IMR-90 (cell line): ENCODE data around the gene IRAK3. TPM values are rescaled to one million over a fixed set of nuclear protein-coding genes. Genes with fewer than 3 reads are reported as not detected.

Experiments
- ATAC-seq: fragments of 200-7000 bp; cut with Tn5 transposase; 2 replicates; pipeline ENCODE4 v1.9.1; 2020; ENCODE audit warnings: low read depth, mild to moderate bottlenecking, moderate library complexity
- BruUV-seq: library from RNA; stranded (reverse); fragments of 400-500 nt; replicated peaks from 2 replicates; lab custom pipeline; 2021; lab: Mats Ljungman, UMichigan
- CTCF ChIA-PET: fragments of 300-600 bp; formaldehyde crosslinking; extraction: SDS; loops from one replicate; lab custom pipeline; 2021; ENCODE audit warnings: antibody characterized with exemption; lab: Yijun Ruan, JAX
- POLR2A ChIA-PET: fragments of 300-600 bp; sonication (Branson Sonifier 250); formaldehyde crosslinking; loops from one replicate; lab custom pipeline; 2022; ENCODE audit warnings: antibody characterized with exemption; ENCODE audit not compliant: unreplicated experiment; lab: Charles Lee
- DNase-seq: peaks from one replicate; pipeline ENCODE4 v3.0.0; 2013
- H2AFZ ChIP-seq: replicated peaks from 2 replicates; pipeline ENCODE3; 2013; ENCODE audit warnings: low read length, mild to moderate bottlenecking; ENCODE audit not compliant: poor library complexity
- H2AK5ac ChIP-seq: 2 replicates; pipeline ENCODE4 v1.6.1; 2013; ENCODE audit warnings: low read depth, low read length, inconsistent platforms
- H2AK9ac ChIP-seq: replicated peaks from 2 replicates; pipeline ENCODE3; 2013; ENCODE audit warnings: mild to moderate bottlenecking, low read depth, low read length, moderate library complexity; ENCODE audit not compliant: poor library complexity
- H2BK120ac ChIP-seq: 2 replicates; pipeline ENCODE4 v1.6.1; 2013; ENCODE audit warnings: low read depth, low read length, inconsistent platforms
- H2BK15ac ChIP-seq: 3 replicates; pipeline ENCODE4 v1.6.1; 2013; ENCODE audit warnings: low read depth, low read length, inconsistent platforms
- H2BK20ac ChIP-seq: 2 replicates; pipeline ENCODE4 v1.6.1; 2013; ENCODE audit warnings: low read depth, mild to moderate bottlenecking, inconsistent platforms, low read length, moderate library complexity
- H2BK5ac ChIP-seq: 2 replicates; pipeline ENCODE4 v1.6.1; 2013; ENCODE audit warnings: mild to moderate bottlenecking, low read depth, low read length, inconsistent platforms; ENCODE audit not compliant: poor library complexity, severe bottlenecking
- H3K14ac ChIP-seq: replicated peaks from 2 replicates; pipeline ENCODE4 v1.6.1; 2013; ENCODE audit warnings: low read depth, low read length, inconsistent platforms
- H3K18ac ChIP-seq: 2 replicates; pipeline ENCODE4 v1.6.1; 2013; ENCODE audit warnings: low read depth, low read length, control low read depth
- H3K23ac ChIP-seq: 2 replicates; pipeline ENCODE4 v1.6.1; 2013; ENCODE audit warnings: low read depth, low read length, inconsistent platforms
- H3K27ac ChIP-seq: 2 replicates; pipeline ENCODE4 v1.5.1; 2013; ENCODE audit warnings: mild to moderate bottlenecking, control low read depth, low read length; ENCODE audit not compliant: insufficient read depth
- H3K27me3 ChIP-seq: 2 replicates; pipeline ENCODE4 v1.6.1; 2013; ENCODE audit warnings: low read length; ENCODE audit not compliant: control insufficient read depth, insufficient read depth
- H3K36me3 ChIP-seq: 2 replicates; pipeline ENCODE4 v1.6.1; 2013; ENCODE audit warnings: low read length, mixed read lengths; ENCODE audit not compliant: control insufficient read depth, insufficient read depth
- H3K4ac ChIP-seq: 2 replicates; pipeline ENCODE4 v1.6.1; 2013; ENCODE audit warnings: low read depth, low read length, inconsistent platforms
- H3K4me1 ChIP-seq: 2 replicates; pipeline ENCODE4 v1.6.1; 2013; ENCODE audit warnings: low read length, mixed read lengths; ENCODE audit not compliant: control insufficient read depth, insufficient read depth
- H3K4me2 ChIP-seq: 2 replicates; pipeline ENCODE4 v1.6.1; 2013; ENCODE audit warnings: low read depth, mild to moderate bottlenecking, control low read depth, low read length, moderate library complexity
- H3K4me3 ChIP-seq: 2 replicates; pipeline ENCODE4 v1.5.1; 2013; ENCODE audit warnings: low read depth, mild to moderate bottlenecking, control low read depth, low read length, moderate library complexity; ENCODE audit not compliant: insufficient read depth
- H3K56ac ChIP-seq: 2 replicates; pipeline ENCODE4 v1.6.1; 2013; ENCODE audit warnings: low read length, inconsistent platforms; ENCODE audit not compliant: insufficient read depth; ENCODE audit errors: extremely low read depth
- H3K79me1 ChIP-seq, 2 experiments: 2 replicates each; pipeline ENCODE4 v1.6.1; 2013; ENCODE audit warnings: low read length in 2 of 2, inconsistent platforms in 1 of 2, low read depth in 1 of 2
- H3K9ac ChIP-seq: 2 replicates; pipeline ENCODE4 v1.6.1; 2013; ENCODE audit warnings: low read depth, low read length, control low read depth
- H3K9me1 ChIP-seq: 2 replicates; pipeline ENCODE4 v1.6.1; 2013; ENCODE audit warnings: low read length, inconsistent platforms; ENCODE audit not compliant: insufficient read depth
- H3K9me3 ChIP-seq: 2 replicates; pipeline ENCODE4 v1.6.1; 2013; ENCODE audit warnings: low read length; ENCODE audit not compliant: control insufficient read depth, insufficient read depth
- H4K20me1 ChIP-seq: 2 replicates; pipeline ENCODE4 v1.6.1; 2013; ENCODE audit warnings: low read length, inconsistent platforms; ENCODE audit not compliant: insufficient read depth
- H4K5ac ChIP-seq: 2 replicates; pipeline ENCODE4 v1.6.1; 2013; ENCODE audit warnings: mild to moderate bottlenecking, low read depth, low read length, control low read depth
- H4K8ac ChIP-seq, 2 experiments: 2 replicates each; pipeline ENCODE4 v1.6.1; 2013; ENCODE audit warnings: low read depth in 2 of 2, low read length in 2 of 2, control low read depth in 1 of 2, inconsistent platforms in 1 of 2
- H4K91ac ChIP-seq: 2 replicates; pipeline ENCODE4 v1.6.1; 2013; ENCODE audit warnings: low read depth, low read length, inconsistent platforms; ENCODE audit not compliant: insufficient read depth
- BHLHE40 ChIP-seq: fragments of 150-350 bp; IDR thresholded peaks from 2 replicates; pipeline ENCODE4 v1.6.1; 2016; ENCODE audit warnings: mild to moderate bottlenecking, low read depth, low read length
- FOS ChIP-seq: fragments of 150-350 bp; IDR thresholded peaks from 2 replicates; pipeline ENCODE4 v1.6.1; 2016; ENCODE audit warnings: low read depth, low read length
- MAFK ChIP-seq: IDR thresholded peaks from 2 replicates; pipeline ENCODE4 v1.6.1; 2012; ENCODE audit warnings: low read depth, low read length, improper control_type of control experiment
- MAZ ChIP-seq: IDR thresholded peaks from 2 replicates; pipeline ENCODE4 v1.6.1; 2012; ENCODE audit warnings: low read depth, mild to moderate bottlenecking, low read length, improper control_type of control experiment, moderate library complexity, borderline replicate concordance
- MXI1 ChIP-seq: IDR thresholded peaks from 2 replicates; pipeline ENCODE4 v1.6.1; 2012; ENCODE audit warnings: low read depth, mild to moderate bottlenecking, low read length, moderate library complexity, borderline replicate concordance
- NFE2L2 ChIP-seq: fragments of 150-350 bp; IDR thresholded peaks from 2 replicates; pipeline ENCODE4 v1.6.1; 2016; ENCODE audit warnings: low read depth, mild to moderate bottlenecking, low read length
- POLR2A ChIP-seq: IDR thresholded peaks from 2 replicates; pipeline ENCODE4 v1.6.1; 2012; ENCODE audit warnings: mild to moderate bottlenecking, low read depth, low read length
- RFX5 ChIP-seq: IDR thresholded peaks from 2 replicates; pipeline ENCODE4 v1.8.0; 2012; ENCODE audit warnings: low read depth, mild to moderate bottlenecking, low read length, moderate library complexity
- SMC3 ChIP-seq: fragments of 150-350 bp; IDR thresholded peaks from 2 replicates; pipeline ENCODE4 v1.6.1; 2016; ENCODE audit warnings: low read depth, mild to moderate bottlenecking, antibody characterized with exemption, low read length, moderate library complexity
- USF2 ChIP-seq: fragments of 150-350 bp; IDR thresholded peaks from 2 replicates; pipeline ENCODE4 v1.6.1; 2017; ENCODE audit warnings: mild to moderate bottlenecking, antibody characterized with exemption, low read length, low read depth
- WGBS, 2 experiments: methylation state at CpG; one replicate each; pipeline versions ENCODE4 v1.1.5 to v1.1.7; 2013; ENCODE audit warnings: missing lambda C conversion rate in 2 of 2; ENCODE audit not compliant: insufficient read length in 1 of 2; ENCODE audit errors: extremely low coverage in 2 of 2; 5-methylcytosine and 5-hydroxymethylcytosine counted together
- dilution Hi-C: fragments of 300-500 bp; cut with HindIII; formaldehyde crosslinking; loops from one replicate; pipeline ENCODE4 v1.14.3; 2018; ENCODE audit warnings: low sequenced_read_pairs; ENCODE audit not compliant: unreplicated experiment
- in situ Hi-C: fragments of 300-500 bp; cut with MboI; formaldehyde crosslinking; loops from 3 replicates; pipeline ENCODE4 v1.14.3; 2019; ENCODE audit warnings: low sequenced_read_pairs, inconsistent platforms, mixed read lengths
- intact Hi-C: fragments of 100-400 bp; cut with micrococcal nuclease; formaldehyde crosslinking; loops from 2 replicates; pipeline ENCODE4 v1.10.0; 2022
- polyA plus RNA-seq, 3 experiments: library from polyadenylated mRNA; depleted of rRNA; stranded (reverse); fragments of >200 nt; gene quantifications; 2 replicates each; pipeline ENCODE4 v1.2.3, GENCODE V29; 2012; ENCODE audit warnings: low replicate concordance in 1 of 3
- total RNA-seq: library from RNA; depleted of rRNA; stranded (reverse); fragments of >200 nt; gene quantifications from 2 replicates; pipeline ENCODE4 v1.2.3, GENCODE V29; 2012

Gene IRAK3
- total and polyA plus RNA-seq, 2 of the 4 experiments (the other 2 are of a cell fraction), result 0.53 to 0.72 TPM

- Histone ChIP-seq H4K20me1 (no peaks in the 10 kb centered on the region), H3K27ac (no peak overlapping the region), H3K14ac (no peak overlapping the region), H4K5ac (no peak overlapping the region), H3K4me3 (no peak overlapping the region), H2BK5ac (no peak overlapping the region), H3K18ac (no peak overlapping the region), H4K91ac (no peak overlapping the region), H2BK15ac (no peak overlapping the region), H2BK20ac (no peak overlapping the region), H3K36me3 (no peaks in the 10 kb centered on the region), H3K56ac (no peak overlapping the region), H3K27me3 (peaks cover 7% of the 10 kb centered on the region), H3K4ac (no peak overlapping the region), H3K23ac (no peak overlapping the region), H2AK9ac (no peak overlapping the region), H3K79me1 (no peaks in the 10 kb centered on the region), H4K8ac (no peak overlapping the region), H3K4me1 (no peaks in the 10 kb centered on the region), H2AFZ (no peak overlapping the region), H2AK5ac (no peak overlapping the region), H3K9ac (no peak overlapping the region), H2BK120ac (no peak overlapping the region), H3K4me2 (no peak overlapping the region), H3K9me1 (no peaks in the 10 kb centered on the region), H3K9me3 (no peaks in the 10 kb centered on the region)
- BruUV-seq, result no TSS peak
- DNase-seq, result no peak
- dilution Hi-C loops (no loop called here), intact Hi-C loops (no loop called here), in situ Hi-C loops (no loop called here)
- ChIA-PET POLR2A (no interaction called here), CTCF (no interaction called here)
- ATAC-seq, result no peak
- no CpG with 5 or more reads among the region's 1 CpG for WGBS, 2 experiments
- TF ChIP-seq FOS (no peak), MXI1 (no peak), MAFK (no peak), NFE2L2 (no peak), USF2 (no peak), MAZ (no peak), SMC3 (no peak), RFX5 (no peak), BHLHE40 (no peak), POLR2A (no peak)
Measured at GRCh38 chr12:66296176-66296683, 107.2 kb downstream of the IRAK3 start.
